DOHH2 (cell line): Measurements from ENCODE around the gene CEMIP.

Source experiments
- CTCF ChIP-seq: fragments of 200-600 bp; sonication (generic); IDR thresholded peaks from one replicate; pipeline ENCODE4 v1.5.1; 2014; ENCODE audit warnings: antibody characterized with exemption, mild to moderate bottlenecking, low read depth, low read length; ENCODE audit not compliant: poor library complexity, severe bottlenecking
- EZH2phosphoT487 ChIP-seq: fragments of 200-600 bp; sonication (generic); IDR thresholded peaks from 2 replicates; pipeline ENCODE4 v1.6.1; 2017; ENCODE audit warnings: borderline replicate concordance, mild to moderate bottlenecking, antibody characterized with exemption, low read length, moderate library complexity, mixed read lengths

- TF ChIP-seq CTCF (no peak), EZH2phosphoT487 (no peak)
Measured at GRCh38 chr15:80891006-80891405, 111.8 kb downstream of the CEMIP start.
